IMR-90 (cell line): Measurements from ENCODE around the gene PPOX. TPM values are rescaled to one million over a fixed set of nuclear protein-coding genes. Genes with fewer than 3 reads are reported as not detected.

Source experiments
- ATAC-seq: fragments of 200-7000 bp; cut with Tn5 transposase; 2 replicates; pipeline ENCODE4 v1.9.1; 2020; ENCODE audit warnings: low read depth, mild to moderate bottlenecking, moderate library complexity
- BruUV-seq: library from RNA; stranded (reverse); fragments of 400-500 nt; replicated peaks from 2 replicates; lab custom pipeline; 2021; lab: Mats Ljungman, UMichigan
- CTCF ChIA-PET: fragments of 300-600 bp; formaldehyde crosslinking; extraction: SDS; loops from one replicate; lab custom pipeline; 2021; ENCODE audit warnings: antibody characterized with exemption; lab: Yijun Ruan, JAX
- POLR2A ChIA-PET: fragments of 300-600 bp; sonication (Branson Sonifier 250); formaldehyde crosslinking; loops from one replicate; lab custom pipeline; 2022; ENCODE audit warnings: antibody characterized with exemption; ENCODE audit not compliant: unreplicated experiment; lab: Charles Lee
- DNase-seq: peaks from one replicate; pipeline ENCODE4 v3.0.0; 2013
- H2AFZ ChIP-seq: replicated peaks from 2 replicates; pipeline ENCODE3; 2013; ENCODE audit warnings: low read length, mild to moderate bottlenecking; ENCODE audit not compliant: poor library complexity
- H2AK5ac ChIP-seq: 2 replicates; pipeline ENCODE4 v1.6.1; 2013; ENCODE audit warnings: low read depth, low read length, inconsistent platforms
- H2AK9ac ChIP-seq: replicated peaks from 2 replicates; pipeline ENCODE3; 2013; ENCODE audit warnings: mild to moderate bottlenecking, low read depth, low read length, moderate library complexity; ENCODE audit not compliant: poor library complexity
- H2BK120ac ChIP-seq: 2 replicates; pipeline ENCODE4 v1.6.1; 2013; ENCODE audit warnings: low read depth, low read length, inconsistent platforms
- H2BK15ac ChIP-seq: 3 replicates; pipeline ENCODE4 v1.6.1; 2013; ENCODE audit warnings: low read depth, low read length, inconsistent platforms
- H2BK20ac ChIP-seq: 2 replicates; pipeline ENCODE4 v1.6.1; 2013; ENCODE audit warnings: low read depth, mild to moderate bottlenecking, inconsistent platforms, low read length, moderate library complexity
- H2BK5ac ChIP-seq: 2 replicates; pipeline ENCODE4 v1.6.1; 2013; ENCODE audit warnings: mild to moderate bottlenecking, low read depth, low read length, inconsistent platforms; ENCODE audit not compliant: poor library complexity, severe bottlenecking
- H3K14ac ChIP-seq: replicated peaks from 2 replicates; pipeline ENCODE4 v1.6.1; 2013; ENCODE audit warnings: low read depth, low read length, inconsistent platforms
- H3K18ac ChIP-seq: 2 replicates; pipeline ENCODE4 v1.6.1; 2013; ENCODE audit warnings: low read depth, low read length, control low read depth
- H3K23ac ChIP-seq: 2 replicates; pipeline ENCODE4 v1.6.1; 2013; ENCODE audit warnings: low read depth, low read length, inconsistent platforms
- H3K27ac ChIP-seq: 2 replicates; pipeline ENCODE4 v1.5.1; 2013; ENCODE audit warnings: mild to moderate bottlenecking, control low read depth, low read length; ENCODE audit not compliant: insufficient read depth
- H3K27me3 ChIP-seq: 2 replicates; pipeline ENCODE4 v1.6.1; 2013; ENCODE audit warnings: low read length; ENCODE audit not compliant: control insufficient read depth, insufficient read depth
- H3K36me3 ChIP-seq: 2 replicates; pipeline ENCODE4 v1.6.1; 2013; ENCODE audit warnings: low read length, mixed read lengths; ENCODE audit not compliant: control insufficient read depth, insufficient read depth
- H3K4ac ChIP-seq: 2 replicates; pipeline ENCODE4 v1.6.1; 2013; ENCODE audit warnings: low read depth, low read length, inconsistent platforms
- H3K4me1 ChIP-seq: 2 replicates; pipeline ENCODE4 v1.6.1; 2013; ENCODE audit warnings: low read length, mixed read lengths; ENCODE audit not compliant: control insufficient read depth, insufficient read depth
- H3K4me2 ChIP-seq: 2 replicates; pipeline ENCODE4 v1.6.1; 2013; ENCODE audit warnings: low read depth, mild to moderate bottlenecking, control low read depth, low read length, moderate library complexity
- H3K4me3 ChIP-seq: 2 replicates; pipeline ENCODE4 v1.5.1; 2013; ENCODE audit warnings: low read depth, mild to moderate bottlenecking, control low read depth, low read length, moderate library complexity; ENCODE audit not compliant: insufficient read depth
- H3K56ac ChIP-seq: 2 replicates; pipeline ENCODE4 v1.6.1; 2013; ENCODE audit warnings: low read length, inconsistent platforms; ENCODE audit not compliant: insufficient read depth; ENCODE audit errors: extremely low read depth
- H3K79me1 ChIP-seq, 2 experiments: 2 replicates each; pipeline ENCODE4 v1.6.1; 2013; ENCODE audit warnings: low read length in 2 of 2, inconsistent platforms in 1 of 2, low read depth in 1 of 2
- H3K9ac ChIP-seq: 2 replicates; pipeline ENCODE4 v1.6.1; 2013; ENCODE audit warnings: low read depth, low read length, control low read depth
- H3K9me1 ChIP-seq: 2 replicates; pipeline ENCODE4 v1.6.1; 2013; ENCODE audit warnings: low read length, inconsistent platforms; ENCODE audit not compliant: insufficient read depth
- H3K9me3 ChIP-seq: 2 replicates; pipeline ENCODE4 v1.6.1; 2013; ENCODE audit warnings: low read length; ENCODE audit not compliant: control insufficient read depth, insufficient read depth
- H4K20me1 ChIP-seq: 2 replicates; pipeline ENCODE4 v1.6.1; 2013; ENCODE audit warnings: low read length, inconsistent platforms; ENCODE audit not compliant: insufficient read depth
- H4K5ac ChIP-seq: 2 replicates; pipeline ENCODE4 v1.6.1; 2013; ENCODE audit warnings: mild to moderate bottlenecking, low read depth, low read length, control low read depth
- H4K8ac ChIP-seq, 2 experiments: 2 replicates each; pipeline ENCODE4 v1.6.1; 2013; ENCODE audit warnings: low read depth in 2 of 2, low read length in 2 of 2, control low read depth in 1 of 2, inconsistent platforms in 1 of 2
- H4K91ac ChIP-seq: 2 replicates; pipeline ENCODE4 v1.6.1; 2013; ENCODE audit warnings: low read depth, low read length, inconsistent platforms; ENCODE audit not compliant: insufficient read depth
- POLR2A ChIP-seq: IDR thresholded peaks from 2 replicates; pipeline ENCODE4 v1.6.1; 2012; ENCODE audit warnings: mild to moderate bottlenecking, low read depth, low read length
- USF2 ChIP-seq: fragments of 150-350 bp; IDR thresholded peaks from 2 replicates; pipeline ENCODE4 v1.6.1; 2017; ENCODE audit warnings: mild to moderate bottlenecking, antibody characterized with exemption, low read length, low read depth
- WGBS, 2 experiments: methylation state at CpG; one replicate each; pipeline versions ENCODE4 v1.1.5 to v1.1.7; 2013; ENCODE audit warnings: missing lambda C conversion rate in 2 of 2; ENCODE audit not compliant: insufficient read length in 1 of 2; ENCODE audit errors: extremely low coverage in 2 of 2; 5-methylcytosine and 5-hydroxymethylcytosine counted together
- dilution Hi-C: fragments of 300-500 bp; cut with HindIII; formaldehyde crosslinking; loops from one replicate; pipeline ENCODE4 v1.14.3; 2018; ENCODE audit warnings: low sequenced_read_pairs; ENCODE audit not compliant: unreplicated experiment
- in situ Hi-C: fragments of 300-500 bp; cut with MboI; formaldehyde crosslinking; loops from 3 replicates; pipeline ENCODE4 v1.14.3; 2019; ENCODE audit warnings: low sequenced_read_pairs, inconsistent platforms, mixed read lengths
- intact Hi-C: fragments of 100-400 bp; cut with micrococcal nuclease; formaldehyde crosslinking; loops from 2 replicates; pipeline ENCODE4 v1.10.0; 2022
- polyA plus RNA-seq, 3 experiments: library from polyadenylated mRNA; depleted of rRNA; stranded (reverse); fragments of >200 nt; gene quantifications; 2 replicates each; pipeline ENCODE4 v1.2.3, GENCODE V29; 2012; ENCODE audit warnings: low replicate concordance in 1 of 3
- total RNA-seq: library from RNA; depleted of rRNA; stranded (reverse); fragments of >200 nt; gene quantifications from 2 replicates; pipeline ENCODE4 v1.2.3, GENCODE V29; 2012

PPOX gene
- total and polyA plus RNA-seq, 2 of the 4 experiments (the other 2 are of a cell fraction), result 6.1 to 14.3 TPM

- CTCF ChIA-PET, result interaction anchor here (1.1 kb wide), 1 partner anchor 175 kb away, joined by 3 read pairs; no protein-coding TSS in a partner anchor
- intact Hi-C loops (no loop called here), dilution Hi-C loops (no loop called here), in situ Hi-C loops (no loop called here)
- Histone ChIP-seq H4K8ac (no peak overlapping the region; a peak in 1 of 4 replicates), H3K4me1 (peaks cover 11% of the 10 kb centered on the region), H2AK9ac (no peak overlapping the region), H2BK120ac (peak overlapping the region; percentile 0; the same call in 1 of the 2 replicates), H3K79me1 (peaks cover 28 to 54% of the 10 kb centered on the region in 2 experiments), H3K14ac (no peak overlapping the region), H2BK15ac (no peak overlapping the region), H3K9me3 (no peaks in the 10 kb centered on the region), H3K4me2 (peak overlapping the region; percentile 62), H3K27ac (peak overlapping the region; percentile 64; the same call in 1 of the 2 replicates), H2AFZ (no peak overlapping the region), H3K4me3 (no peak overlapping the region), H3K18ac (no peak overlapping the region), H3K56ac (no peak overlapping the region; the same call in 1 of the 2 replicates), H3K23ac (no peak overlapping the region), H3K9me1 (peaks cover 11% of the 10 kb centered on the region), H4K5ac (no peak overlapping the region), H4K20me1 (peaks cover 12% of the 10 kb centered on the region), H4K91ac (no peak overlapping the region), H2BK5ac (peak overlapping the region; percentile 10), H2AK5ac (peak overlapping the region; percentile 1; the same call in 1 of the 2 replicates), H3K27me3 (no peaks in the 10 kb centered on the region), H3K9ac (peak overlapping the region; percentile 43; the same call in 1 of the 2 replicates), H3K4ac (0 out of 2 replicates have a peak overlapping the region, but pooled peaks have one; percentile 1), H3K36me3 (peaks cover 34% of the 10 kb centered on the region), H2BK20ac (no peak overlapping the region)
- DNase-seq (peak; percentile 72), ATAC-seq (peak; percentile 63)
- no TSS peak for BruUV-seq
- 70% methylated on average over 2 of the region's 8 CpGs; no CpG with 5 or more reads in 1 of the 2 experiments for WGBS, 2 experiments
- POLR2A ChIA-PET, result no interaction called here
- TF ChIP-seq POLR2A, result no peak
- no peak for TF ChIP-seq USF2
Observed at GRCh38 chr1:161207173-161207572, 40.9 kb downstream of the PPOX start.
